HEK293T (cell line): Measurements from ENCODE around the gene SH3D19.

Source experiments
- CTCF ChIA-PET: fragments of 350-600 bp; formaldehyde crosslinking; extraction: SDS; loops from one replicate; lab custom pipeline; 2021; ENCODE audit warnings: antibody characterized with exemption, inconsistent platforms; lab: Yijun Ruan, JAX
- POLR2A ChIA-PET: fragments of 350-600 bp; formaldehyde crosslinking; extraction: SDS; loops from one replicate; lab custom pipeline; 2020; ENCODE audit warnings: antibody characterized with exemption, inconsistent platforms; lab: Yijun Ruan, JAX
- DNase-seq: peaks from one replicate; pipeline ENCODE4 v3.0.0; 2012; ENCODE audit warnings: mixed read lengths; ENCODE audit errors: extremely low spot score
- ARNT ChIP-seq: fragments of 450-650 bp; IDR thresholded peaks from 2 replicates; pipeline ENCODE4 v1.6.1; 2017; ENCODE audit warnings: mild to moderate bottlenecking
- BHLHE40 ChIP-seq: fragments of 450-650 bp; IDR thresholded peaks from 2 replicates; pipeline ENCODE4 v1.6.1; 2016; ENCODE audit warnings: mild to moderate bottlenecking, moderate library complexity, borderline replicate concordance
- CTBP1 ChIP-seq: fragments of 450-650 bp; IDR thresholded peaks from 2 replicates; pipeline ENCODE4 v1.6.1; 2016; ENCODE audit warnings: borderline replicate concordance
- ELF4 ChIP-seq: fragments of 450-650 bp; IDR thresholded peaks from 2 replicates; pipeline ENCODE4 v1.6.1; 2017; ENCODE audit warnings: antibody characterized with exemption
- FOXA1 ChIP-seq: fragments of 450-650 bp; IDR thresholded peaks from 2 replicates; pipeline ENCODE4 v1.6.1; 2016; ENCODE audit warnings: mild to moderate bottlenecking
- FOXK2 ChIP-seq: fragments of 450-650 bp; IDR thresholded peaks from 2 replicates; pipeline ENCODE4 v1.6.1; 2016; ENCODE audit warnings: mild to moderate bottlenecking
- FOXM1 ChIP-seq: fragments of 450-650 bp; IDR thresholded peaks from 2 replicates; pipeline ENCODE4 v1.6.1; 2017; ENCODE audit warnings: mild to moderate bottlenecking, borderline replicate concordance
- HDGF ChIP-seq: fragments of 450-650 bp; IDR thresholded peaks from 2 replicates; pipeline ENCODE4 v1.6.1; 2017; ENCODE audit warnings: antibody characterized with exemption, borderline replicate concordance
- L3MBTL2 ChIP-seq: fragments of 450-650 bp; conservative IDR thresholded peaks from 2 replicates; pipeline ENCODE4 v1.6.1; 2016; ENCODE audit warnings: mild to moderate bottlenecking
- LEF1 ChIP-seq: fragments of 450-650 bp; IDR thresholded peaks from 2 replicates; pipeline ENCODE4 v1.6.1; 2017; ENCODE audit warnings: mild to moderate bottlenecking, borderline replicate concordance
- NFRKB ChIP-seq: fragments of 450-650 bp; IDR thresholded peaks from 2 replicates; pipeline ENCODE4 v1.6.1; 2016; ENCODE audit warnings: mild to moderate bottlenecking, moderate library complexity
- PKNOX1 ChIP-seq: fragments of 450-650 bp; IDR thresholded peaks from 2 replicates; pipeline ENCODE4 v1.6.1; 2016
- SP1 ChIP-seq: fragments of 450-650 bp; IDR thresholded peaks from 2 replicates; pipeline ENCODE4 v1.6.1; 2017
- SUZ12 ChIP-seq: fragments of 450-650 bp; IDR thresholded peaks from 2 replicates; pipeline ENCODE4 v1.6.1; 2016; ENCODE audit warnings: mild to moderate bottlenecking
- TARDBP ChIP-seq: fragments of 450-650 bp; IDR thresholded peaks from 2 replicates; pipeline ENCODE4 v1.6.1; 2016
- ZNF384 ChIP-seq: fragments of 450-650 bp; IDR thresholded peaks from 2 replicates; pipeline ENCODE4 v1.6.1; 2016

The SH3D19 gene

GRCh38 chr4:151165205-151166000 lies 160.0 kb downstream of the SH3D19 start:
- no peak for DNase-seq
- ChIA-PET POLR2A (interaction anchor here (1.3 kb wide), 1 partner anchor 160 kb away, joined by 3 read pairs; the partner anchor contains the start of gene SH3D19), CTCF (interaction anchor here (0.5 kb wide), 1 partner anchor 157 kb away, joined by 4 read pairs; no protein-coding TSS in a partner anchor)
- TF ChIP-seq NFRKB (no peak), CTBP1 (no peak), LEF1 (no peak), ELF4 (no peak), FOXK2 (no peak), L3MBTL2 (no peak), HDGF (no peak)

GRCh38 chr4:151163855-151164254 lies 161.6 kb downstream of the SH3D19 start:
- no peak for DNase-seq
- CTCF ChIA-PET, result interaction anchor here (0.7 kb wide), 1 partner anchor 18 kb away, joined by 3 read pairs; no protein-coding TSS in a partner anchor
- POLR2A ChIA-PET, result no interaction called here
- no peak for TF ChIP-seq LEF1

- ChIA-PET POLR2A (no interaction called here), CTCF (no interaction called here)
- TF ChIP-seq NFRKB, result no peak
- no peak for TF ChIP-seq BHLHE40
- DNase-seq, result no peak
Observed at GRCh38 chr4:151158979-151159378, 166.4 kb downstream of the SH3D19 start.

- TF ChIP-seq L3MBTL2, result no peak
- TF ChIP-seq HDGF, result no peak
- POLR2A ChIA-PET, result no interaction called here
- DNase-seq, result no peak
- CTCF ChIA-PET, result no interaction called here
Observed at GRCh38 chr4:151157543-151157942, 167.9 kb downstream of the SH3D19 start.

GRCh38 chr4:151153585-151153984 lies 171.8 kb downstream of the SH3D19 start:
- no peak for DNase-seq
- CTCF ChIA-PET, result no interaction called here
- POLR2A ChIA-PET, result no interaction called here
- TF ChIP-seq L3MBTL2 (no peak), NFRKB (no peak), FOXA1 (no peak), SP1 (no peak), SUZ12 (no peak), HDGF (no peak), ELF4 (no peak), TARDBP (no peak), CTBP1 (no peak), LEF1 (no peak), BHLHE40 (no peak), PKNOX1 (no peak), ARNT (no peak), ZNF384 (no peak), FOXM1 (no peak), FOXK2 (no peak)

- no peak for DNase-seq
- CTCF ChIA-PET, result interaction anchor here (0.9 kb wide), 1 partner anchor 35 kb away, joined by 5 read pairs; no protein-coding TSS in a partner anchor
- TF ChIP-seq ARNT (no peak), BHLHE40 (no peak), CTBP1 (no peak)
- POLR2A ChIA-PET, result no interaction called here
Observed at GRCh38 chr4:151152028-151152427, 173.4 kb downstream of the SH3D19 start.

- POLR2A ChIA-PET, result no interaction called here
- DNase-seq, result no peak
- TF ChIP-seq SP1 (no peak), FOXM1 (no peak), NFRKB (no peak), CTBP1 (no peak), BHLHE40 (no peak), TARDBP (no peak), ARNT (no peak), FOXA1 (no peak), SUZ12 (no peak), LEF1 (no peak), FOXK2 (no peak), ELF4 (no peak), PKNOX1 (no peak), HDGF (no peak)
- CTCF ChIA-PET, result interaction anchor here (0.9 kb wide), 1 partner anchor 34 kb away, joined by 5 read pairs; no protein-coding TSS in a partner anchor
Observed at GRCh38 chr4:151150821-151151580, 174.4 kb downstream of the SH3D19 start.
